Measurements from ENCODE around the gene ZNF678.
"Not testable (repeated sequence)": the region's sequence is repeated elsewhere in the genome, so short reads cannot be mapped to it uniquely, and the experiment has no call there.

Gene ZNF678

DNA sequence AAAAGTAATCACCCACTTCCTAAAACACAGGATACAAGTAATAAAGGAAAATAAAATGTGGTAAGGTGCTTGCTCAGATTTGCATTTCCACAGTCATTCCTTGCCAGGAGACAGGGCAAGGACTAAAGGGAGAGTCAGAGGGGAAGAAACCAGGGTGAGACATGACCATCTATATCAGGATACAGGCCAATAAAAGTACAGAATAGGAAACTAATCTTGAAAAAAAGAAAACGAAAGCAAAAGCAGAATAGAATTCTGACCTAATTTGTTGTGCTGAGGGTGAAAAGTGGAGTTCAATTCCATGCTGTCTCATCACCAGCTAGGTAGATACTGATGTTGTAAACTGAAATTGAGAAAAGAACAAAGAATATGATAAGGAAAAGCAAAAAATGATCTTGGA is 144.5 kb downstream of the ZNF678 start:
- no peak overlapping the region for H3K4me3 ChIP-seq (ENCODE audit: low read length, poor library complexity, severe bottlenecking)
- no peak overlapping the region for H2AFZ ChIP-seq (ENCODE audit: low read length)
- no peaks in the 10 kb centered on the region for H3K9me3 ChIP-seq (ENCODE audit: insufficient read depth, low read depth, low read length)
- no peaks in the 10 kb centered on the region for H3K27me3 ChIP-seq (ENCODE audit: insufficient read depth, low read length, poor library complexity, severe bottlenecking)
- no peak for TF ChIP-seq CTCF (conservative IDR thresholded peaks at IDR 0.05; ENCODE audit: low read length)
- TF ChIP-seq EZH2phosphoT487 (IDR thresholded peaks at IDR 0.05; ENCODE audit: borderline replicate concordance) = no peak
- H3K4me1 ChIP-seq (ENCODE audit: insufficient read depth, low read length, poor library complexity, severe bottlenecking) = no peaks in the 10 kb centered on the region
- H3K4me2 ChIP-seq (ENCODE audit: low read depth, low read length, poor library complexity, severe bottlenecking) = peak overlapping the region; percentile 23
- H3K36me3 ChIP-seq (ENCODE audit: insufficient read depth, low read length) = no peaks in the 10 kb centered on the region
- no peaks in the 10 kb centered on the region for H3K79me2 ChIP-seq (ENCODE audit: insufficient read depth, low read length)
- no peak overlapping the region for H3K9ac ChIP-seq (ENCODE audit: low read depth, low read length, poor library complexity, severe bottlenecking)
- no peaks in the 10 kb centered on the region for H3K9me2 ChIP-seq (replicated peaks; ENCODE audit: low read depth, low read length)
- H4K20me1 ChIP-seq (ENCODE audit: insufficient read depth, low read length, poor library complexity, severe bottlenecking) = no peaks in the 10 kb centered on the region
- H3F3A ChIP-seq (ENCODE audit: low read depth) = no peaks in the 10 kb centered on the region

- H3K4me2 ChIP-seq (ENCODE audit: low read depth, low read length, poor library complexity, severe bottlenecking) = no peak overlapping the region
- H3K9ac ChIP-seq (ENCODE audit: low read depth, low read length, poor library complexity, severe bottlenecking) = no peak overlapping the region
- H3K79me2 ChIP-seq (ENCODE audit: insufficient read depth, low read length) = no peaks in the 10 kb centered on the region
- no peaks in the 10 kb centered on the region for H3K4me1 ChIP-seq (ENCODE audit: insufficient read depth, low read length, poor library complexity, severe bottlenecking)
- no peaks in the 10 kb centered on the region for H3F3A ChIP-seq (ENCODE audit: low read depth)
- H3K9me2 ChIP-seq (replicated peaks; ENCODE audit: low read depth, low read length) = no peaks in the 10 kb centered on the region
- H2AFZ ChIP-seq (ENCODE audit: low read length) = no peak overlapping the region
- H4K20me1 ChIP-seq (ENCODE audit: insufficient read depth, low read length, poor library complexity, severe bottlenecking) = no peaks in the 10 kb centered on the region
- TF ChIP-seq CTCF (conservative IDR thresholded peaks at IDR 0.05; ENCODE audit: low read length) (no peak), EZH2phosphoT487 (IDR thresholded peaks at IDR 0.05; ENCODE audit: borderline replicate concordance) (no peak)
- no peaks in the 10 kb centered on the region for H3K27me3 ChIP-seq (ENCODE audit: insufficient read depth, low read length, poor library complexity, severe bottlenecking)
- H3K4me3 ChIP-seq (ENCODE audit: low read length, poor library complexity, severe bottlenecking) = no peak overlapping the region
- no peaks in the 10 kb centered on the region for H3K36me3 ChIP-seq (ENCODE audit: insufficient read depth, low read length)
- no peaks in the 10 kb centered on the region; the same call in 1 of the 2 replicates for H3K9me3 ChIP-seq (ENCODE audit: insufficient read depth, low read depth, low read length)
Measured at GRCh38 chr1:227709451-227709850, 146.1 kb downstream of the ZNF678 start.

DNA sequence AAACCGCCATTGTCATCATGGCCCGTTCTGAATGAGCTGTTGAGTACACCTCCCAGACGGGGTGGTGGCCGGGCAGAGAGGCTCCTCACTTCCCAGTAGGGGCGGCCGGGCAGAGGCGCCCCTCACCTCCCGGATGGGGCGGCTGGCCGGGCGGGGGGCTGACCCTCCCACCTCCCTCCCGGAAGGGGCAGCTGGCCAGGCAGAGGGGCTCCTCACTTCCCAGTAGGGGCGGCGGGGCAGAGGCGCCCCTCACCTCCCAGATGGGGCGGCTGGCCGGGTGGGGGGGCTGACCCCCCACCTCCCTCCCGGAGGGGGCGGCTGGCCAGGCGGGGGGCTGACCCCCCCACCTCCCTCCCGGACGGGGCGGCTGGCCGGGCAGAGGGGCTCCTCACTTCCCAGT is 147.1 kb downstream of the ZNF678 start:
- H3K9me3 ChIP-seq (ENCODE audit: insufficient read depth, low read depth, low read length); H3K79me2 ChIP-seq (ENCODE audit: insufficient read depth, low read length); H3F3A ChIP-seq (ENCODE audit: low read depth); H3K9ac ChIP-seq (ENCODE audit: low read depth, low read length, poor library complexity, severe bottlenecking); H3K4me1 ChIP-seq (ENCODE audit: insufficient read depth, low read length, poor library complexity, severe bottlenecking); H3K9me2 ChIP-seq (replicated peaks; ENCODE audit: low read depth, low read length); H4K20me1 ChIP-seq (ENCODE audit: insufficient read depth, low read length, poor library complexity, severe bottlenecking); H3K36me3 ChIP-seq (ENCODE audit: insufficient read depth, low read length); H2AFZ ChIP-seq (ENCODE audit: low read length); H3K4me2 ChIP-seq (ENCODE audit: low read depth, low read length, poor library complexity, severe bottlenecking); H3K4me3 ChIP-seq (ENCODE audit: low read length, poor library complexity, severe bottlenecking); H3K27me3 ChIP-seq (ENCODE audit: insufficient read depth, low read length, poor library complexity, severe bottlenecking): not testable (repeated sequence)

- H3K4me2 ChIP-seq (ENCODE audit: low read depth, low read length, poor library complexity, severe bottlenecking) = no peak overlapping the region
- H3K9me3 ChIP-seq (ENCODE audit: insufficient read depth, low read depth, low read length) = no peaks in the 10 kb centered on the region; the same call in 1 of the 2 replicates
- no peak overlapping the region for H3K4me3 ChIP-seq (ENCODE audit: low read length, poor library complexity, severe bottlenecking)
- H2AFZ ChIP-seq (ENCODE audit: low read length) = no peak overlapping the region
- H3K79me2 ChIP-seq (ENCODE audit: insufficient read depth, low read length) = no peaks in the 10 kb centered on the region
- no peaks in the 10 kb centered on the region for H3K27me3 ChIP-seq (ENCODE audit: insufficient read depth, low read length, poor library complexity, severe bottlenecking)
- TF ChIP-seq EZH2phosphoT487 (IDR thresholded peaks at IDR 0.05; ENCODE audit: borderline replicate concordance) (no peak), CTCF (conservative IDR thresholded peaks at IDR 0.05; ENCODE audit: low read length) (no peak)
- no peak overlapping the region for H3K9ac ChIP-seq (ENCODE audit: low read depth, low read length, poor library complexity, severe bottlenecking)
- no peaks in the 10 kb centered on the region for H3K36me3 ChIP-seq (ENCODE audit: insufficient read depth, low read length)
- no peaks in the 10 kb centered on the region for H3F3A ChIP-seq (ENCODE audit: low read depth)
- H3K9me2 ChIP-seq (replicated peaks; ENCODE audit: low read depth, low read length) = no peaks in the 10 kb centered on the region
- no peaks in the 10 kb centered on the region for H3K4me1 ChIP-seq (ENCODE audit: insufficient read depth, low read length, poor library complexity, severe bottlenecking)
- H4K20me1 ChIP-seq (ENCODE audit: insufficient read depth, low read length, poor library complexity, severe bottlenecking) = no peaks in the 10 kb centered on the region
Measured at GRCh38 chr1:227712648-227713047, 149.3 kb downstream of the ZNF678 start.
